ENCODE results near the gene ATP10B. TPM values are rescaled to one million over a fixed set of nuclear protein-coding genes. Genes with fewer than 3 reads are reported as not detected.
A peak's percentile ranks its signal among the peaks of the same experiment; 100 is the strongest.

ATP10B gene
- total RNA-seq, 4 donors from 2014 or later = 0.12 to 0.13 TPM; not detected in 2

- no peak for DNase-seq (ENCODE audit: low spot score)
- ATAC-seq (ENCODE audit: low FRiP score) = no peak
- no peak for TF ChIP-seq CTCF (IDR thresholded peaks at IDR 0.05)
Measured at GRCh38 chr5:160703547-160704189, 148.3 kb downstream of the ATP10B start.

GRCh38 chr5:160702934-160703333 lies 149.1 kb downstream of the ATP10B start:
- DNase-seq (ENCODE audit: low spot score) = no peak
- no peak for TF ChIP-seq CTCF (IDR thresholded peaks at IDR 0.05)
- no peak for ATAC-seq (ENCODE audit: low FRiP score)

- TF ChIP-seq CTCF (IDR thresholded peaks at IDR 0.05) = no peak
- DNase-seq (ENCODE audit: low spot score) = no peak
- peak; percentile 77 for ATAC-seq (ENCODE audit: low FRiP score)
Measured at GRCh38 chr5:160702311-160702803, 149.7 kb downstream of the ATP10B start.

- DNase-seq (ENCODE audit: low spot score) = no peak
Measured at GRCh38 chr5:160701403-160701802, 150.6 kb downstream of the ATP10B start.

GRCh38 chr5:160699301-160699700 lies 152.7 kb downstream of the ATP10B start:
- no peak for DNase-seq (ENCODE audit: low spot score)
- no peak for TF ChIP-seq CTCF (IDR thresholded peaks at IDR 0.05)
- no peak for ATAC-seq (ENCODE audit: low FRiP score)

More at GRCh38 chr5:160701403-160701802, 150.6 kb downstream of the ATP10B start:
- peak; percentile 5 for ATAC-seq (ENCODE audit: low FRiP score)
- TF ChIP-seq CTCF (IDR thresholded peaks at IDR 0.05) = no peak

GRCh38 chr5:160697281-160697680 lies 154.7 kb downstream of the ATP10B start:
- TF ChIP-seq CTCF (IDR thresholded peaks at IDR 0.05) = no peak
- ATAC-seq (ENCODE audit: low FRiP score) = no peak
- DNase-seq (ENCODE audit: low spot score) = no peak

GRCh38 chr5:160694896-160695295 lies 157.1 kb downstream of the ATP10B start:
- no peak for DNase-seq (ENCODE audit: low spot score)
- TF ChIP-seq CTCF (IDR thresholded peaks at IDR 0.05) = no peak
- no peak for ATAC-seq (ENCODE audit: low FRiP score)

All from omental fat pad (tissue), 4 donors.